DND-41 (cell line): ENCODE results near the gene ZNF583.
A peak's percentile ranks its signal among the peaks of the same experiment; 100 is the strongest.

ENCODE experiments used
- ATAC-seq: fragments of 200-7000 bp; cut with Tn5 transposase; 3 replicates; pipeline ENCODE4 v1.9.1; 2021; ENCODE audit warnings: low read depth; ENCODE audit not compliant: insufficient read depth
- DNase-seq: peaks from one replicate; pipeline ENCODE4 v3.0.0-alpha.2; 2020
- H2AFZ ChIP-seq: 2 replicates; pipeline ENCODE4 v1.6.0; 2012; ENCODE audit warnings: low read depth, low read length
- H3K27ac ChIP-seq: 2 replicates; pipeline ENCODE4 v1.5.1; 2012; ENCODE audit warnings: low read length, inconsistent platforms
- H3K27me3 ChIP-seq: fragments of 200-600 bp; sonication (generic); 2 replicates; pipeline ENCODE4 v1.6.0; 2012; ENCODE audit warnings: low read length, mild to moderate bottlenecking, inconsistent platforms; ENCODE audit not compliant: insufficient read depth, poor library complexity
- H3K36me3 ChIP-seq: 2 replicates; pipeline ENCODE4 v1.5.1; 2012; ENCODE audit warnings: low read length, inconsistent platforms; ENCODE audit not compliant: insufficient read depth
- H3K4me1 ChIP-seq: 2 replicates; pipeline ENCODE4 v1.5.1; 2012; ENCODE audit warnings: mild to moderate bottlenecking, low read length; ENCODE audit not compliant: insufficient read depth
- H3K4me2 ChIP-seq: 2 replicates; pipeline ENCODE4 v1.6.0; 2012; ENCODE audit warnings: mild to moderate bottlenecking, moderate library complexity, low read length, inconsistent platforms; ENCODE audit not compliant: insufficient read depth
- H3K4me3 ChIP-seq, 2 experiments: fragments of 200-600 bp in 1 of 2; shearing (Covaris generic) in 1 of 2; 2 replicates each; pipeline ENCODE4 v1.5.1; 2012 to 2016; ENCODE audit warnings: inconsistent platforms in 2 of 2, low read length in 2 of 2, mild to moderate bottlenecking in 2 of 2, low read depth in 1 of 2, moderate library complexity in 1 of 2
- H3K79me2 ChIP-seq: 2 replicates; pipeline ENCODE4 v1.6.0; 2012; ENCODE audit warnings: low read length, inconsistent platforms; ENCODE audit not compliant: insufficient read depth
- H3K9ac ChIP-seq: 2 replicates; pipeline ENCODE4 v1.6.0; 2012; ENCODE audit warnings: low read depth, mild to moderate bottlenecking, inconsistent platforms, low read length, moderate library complexity
- H3K9me3 ChIP-seq: 2 replicates; pipeline ENCODE4 v1.5.1; 2012; ENCODE audit warnings: low read length, moderate library complexity, mild to moderate bottlenecking, inconsistent platforms; ENCODE audit not compliant: insufficient read depth, severe bottlenecking
- H4K20me1 ChIP-seq: 2 replicates; pipeline ENCODE4 v1.6.0; 2012; ENCODE audit warnings: low read length; ENCODE audit not compliant: insufficient read depth
- EZH2 ChIP-seq: IDR thresholded peaks from 3 replicates; pipeline ENCODE4 v1.6.1; 2012; ENCODE audit warnings: borderline replicate concordance, low read depth, mild to moderate bottlenecking, moderate library complexity, low read length, inconsistent platforms; ENCODE audit not compliant: severe bottlenecking
- TF ChIP-seq, protein P1 (sequence below): IDR thresholded peaks from 2 replicates; pipeline ENCODE4 v1.5.1; 2012; ENCODE audit warnings: borderline replicate concordance, low read length, moderate library complexity, mild to moderate bottlenecking; ENCODE audit not compliant: poor library complexity, severe bottlenecking; ENCODE audit errors: extremely low read depth

ZNF583 gene

DNA sequence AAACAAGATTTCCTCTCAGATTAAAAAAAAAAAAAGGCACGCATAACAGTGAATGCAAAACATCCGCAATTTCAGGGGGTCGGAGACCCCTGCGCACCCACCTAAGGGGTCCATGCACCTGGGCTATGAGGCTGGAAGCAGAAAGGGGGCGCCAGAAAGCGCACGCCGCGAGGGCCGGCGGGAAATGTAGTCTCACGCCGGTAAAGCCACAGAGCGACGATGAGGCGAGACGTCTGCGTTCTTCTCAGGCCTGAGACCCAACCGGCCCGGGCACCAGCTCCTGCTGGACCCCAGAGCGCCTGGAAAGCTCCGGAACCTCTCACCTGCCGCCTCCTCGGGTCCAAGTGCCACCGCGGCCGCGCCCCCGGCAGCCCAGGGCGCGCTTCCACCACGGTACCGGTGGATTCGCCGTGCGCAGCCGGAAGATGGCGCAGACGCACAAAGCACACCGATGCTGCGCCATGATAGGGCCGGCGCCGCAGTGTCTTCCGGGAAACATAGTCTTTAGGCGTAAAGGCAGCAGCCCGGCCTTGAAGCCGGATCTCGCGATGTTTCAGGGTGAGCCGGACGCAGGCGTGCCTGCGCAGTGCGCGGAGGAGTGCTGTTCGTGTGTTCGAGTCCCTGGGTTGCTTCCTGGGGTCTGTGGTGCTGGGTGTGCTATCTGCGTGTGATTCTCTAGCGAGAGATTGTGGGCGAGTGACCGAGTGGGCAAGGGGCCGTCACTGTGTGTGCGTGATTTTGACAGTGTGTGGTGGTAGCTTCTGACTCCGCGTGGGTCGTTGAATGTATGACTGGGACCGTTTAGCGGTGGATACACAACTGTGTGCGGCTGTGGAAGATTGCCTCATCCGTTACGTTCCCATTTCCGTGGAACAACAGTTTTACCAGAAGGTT is 10.8 kb upstream of the ZNF583 start, which contains the start of gene ZNF582:
Gene ZNF582 (minus strand): TSS at position 416 of the 894 bp plus-strand sequence. CDS start 1,782 bp downstream, outside the sequence.
- no peaks in the 10 kb centered on the region for H3K36me3 ChIP-seq
- TF ChIP-seq, protein P1, sequence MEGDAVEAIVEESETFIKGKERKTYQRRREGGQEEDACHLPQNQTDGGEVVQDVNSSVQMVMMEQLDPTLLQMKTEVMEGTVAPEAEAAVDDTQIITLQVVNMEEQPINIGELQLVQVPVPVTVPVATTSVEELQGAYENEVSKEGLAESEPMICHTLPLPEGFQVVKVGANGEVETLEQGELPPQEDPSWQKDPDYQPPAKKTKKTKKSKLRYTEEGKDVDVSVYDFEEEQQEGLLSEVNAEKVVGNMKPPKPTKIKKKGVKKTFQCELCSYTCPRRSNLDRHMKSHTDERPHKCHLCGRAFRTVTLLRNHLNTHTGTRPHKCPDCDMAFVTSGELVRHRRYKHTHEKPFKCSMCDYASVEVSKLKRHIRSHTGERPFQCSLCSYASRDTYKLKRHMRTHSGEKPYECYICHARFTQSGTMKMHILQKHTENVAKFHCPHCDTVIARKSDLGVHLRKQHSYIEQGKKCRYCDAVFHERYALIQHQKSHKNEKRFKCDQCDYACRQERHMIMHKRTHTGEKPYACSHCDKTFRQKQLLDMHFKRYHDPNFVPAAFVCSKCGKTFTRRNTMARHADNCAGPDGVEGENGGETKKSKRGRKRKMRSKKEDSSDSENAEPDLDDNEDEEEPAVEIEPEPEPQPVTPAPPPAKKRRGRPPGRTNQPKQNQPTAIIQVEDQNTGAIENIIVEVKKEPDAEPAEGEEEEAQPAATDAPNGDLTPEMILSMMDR, result peak; percentile 13
- no peak for TF ChIP-seq EZH2
- H3K9me3 ChIP-seq, result peaks cover 8% of the 10 kb centered on the region
- DNase-seq (peak; percentile 80), ATAC-seq (peak; percentile 92)
- H3K4me1 ChIP-seq, result no peaks in the 10 kb centered on the region
- no peaks in the 10 kb centered on the region for H3K79me2 ChIP-seq
- H3K4me2 ChIP-seq, result no peak within 1 kb of the TSS
- no peak within 1 kb of the TSS for H2AFZ ChIP-seq
- H3K9ac ChIP-seq, result no peak within 1 kb of the TSS
- no peaks in the 10 kb centered on the region for H4K20me1 ChIP-seq
- no peak within 1 kb of the TSS for H3K4me3 ChIP-seq
- H3K27me3 ChIP-seq, result peaks cover 10% of the 10 kb centered on the region
- H3K27ac ChIP-seq, result no peak within 1 kb of the TSS

DNA sequence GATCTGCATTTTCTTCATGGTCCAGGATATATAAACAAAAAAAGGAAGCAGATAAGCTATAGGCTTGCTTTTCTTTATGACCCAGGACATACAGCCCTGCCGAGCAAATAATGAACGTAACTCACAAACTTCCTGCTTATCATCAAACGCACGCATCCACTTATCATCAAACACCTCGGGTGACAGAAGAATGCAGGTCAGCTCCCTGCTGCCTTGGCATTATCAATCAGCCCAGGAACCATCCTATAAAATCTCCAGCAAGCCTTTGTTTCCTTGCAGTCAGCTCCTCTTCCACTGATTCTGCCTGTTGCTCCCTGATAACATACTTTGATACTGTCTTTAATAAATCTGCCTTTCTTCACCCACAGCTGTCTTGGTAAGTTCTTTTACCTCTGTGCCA is 5.3 kb upstream of the ZNF583 start:
- peaks cover 13% of the 10 kb centered on the region for H3K4me1 ChIP-seq
- H3K9me3 ChIP-seq, result peaks cover 30% of the 10 kb centered on the region
- H3K27ac ChIP-seq, result no peak overlapping the region
- no peak overlapping the region for H2AFZ ChIP-seq
- H3K4me2 ChIP-seq, result no peak overlapping the region
- H3K9ac ChIP-seq, result no peak overlapping the region
- H3K27me3 ChIP-seq, result no peaks in the 10 kb centered on the region
- no peaks in the 10 kb centered on the region for H4K20me1 ChIP-seq
- no peak for TF ChIP-seq EZH2
- TF ChIP-seq, protein P1, result no peak
- no peak overlapping the region for H3K4me3 ChIP-seq
- DNase-seq, result no peak
- peaks cover 11% of the 10 kb centered on the region; the same call in 1 of the 2 replicates for H3K36me3 ChIP-seq
- ATAC-seq, result no peak
- H3K79me2 ChIP-seq, result peaks cover 9% of the 10 kb centered on the region

DNA sequence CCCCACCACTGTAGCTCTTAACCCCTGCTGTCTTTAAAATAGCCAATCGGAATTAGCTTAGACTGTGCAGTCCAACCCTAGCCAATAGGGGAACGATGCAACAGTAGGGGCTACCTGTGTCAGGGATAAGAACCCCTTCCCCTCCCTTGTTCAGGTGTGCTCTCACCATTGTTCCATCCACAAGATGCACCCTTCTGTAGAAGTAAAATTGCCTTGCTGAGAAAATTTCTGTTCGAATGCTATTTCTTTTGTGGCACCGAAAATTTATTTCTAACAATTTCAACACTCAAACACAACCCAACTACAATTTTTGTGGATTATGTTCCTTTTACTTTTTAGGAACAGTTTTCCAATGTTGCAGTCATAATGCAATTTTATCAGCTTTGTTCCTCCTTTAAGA is 3.6 kb upstream of the ZNF583 start:
- Histone ChIP-seq H3K4me1 (peaks cover 25% of the 10 kb centered on the region), H3K27ac (no peak overlapping the region), H3K4me2 (no peak overlapping the region), H3K4me3 (no peak overlapping the region), H3K9ac (no peak overlapping the region), H4K20me1 (no peaks in the 10 kb centered on the region), H2AFZ (no peak overlapping the region), H3K9me3 (peaks cover 31% of the 10 kb centered on the region), H3K36me3 (peaks cover 11% of the 10 kb centered on the region; the same call in 1 of the 2 replicates), H3K27me3 (no peaks in the 10 kb centered on the region), H3K79me2 (peaks cover 22% of the 10 kb centered on the region)
- no peak for DNase-seq
- no peak for TF ChIP-seq EZH2
- TF ChIP-seq, protein P1, result no peak
- ATAC-seq, result no peak
